Mesenchymal stem cell (in vitro differentiated cells and primary cell): ENCODE data around the gene OTOA.

Experiments
- DNase-seq: peaks from one replicate; pipeline ENCODE4 v3.0.0-alpha.2; 2013
- H2AFZ ChIP-seq: one replicate; pipeline ENCODE4 v1.6.1; 2013; ENCODE audit warnings: low read depth, mild to moderate bottlenecking, control low read depth, inconsistent platforms, low read length, moderate library complexity
- H2AK5ac ChIP-seq: 2 replicates; pipeline ENCODE4 v1.6.1; 2013; ENCODE audit warnings: low read length, moderate library complexity, mild to moderate bottlenecking, inconsistent platforms; ENCODE audit not compliant: severe bottlenecking
- H2BK120ac ChIP-seq: one replicate; pipeline ENCODE4 v1.6.1; 2013; ENCODE audit warnings: low read depth, mild to moderate bottlenecking, inconsistent platforms, low read length, moderate library complexity
- H2BK12ac ChIP-seq, 2 experiments: one replicate each; pipeline ENCODE4 v1.6.1; 2013; ENCODE audit warnings: inconsistent platforms in 2 of 2, low read length in 2 of 2, mild to moderate bottlenecking in 2 of 2, moderate library complexity in 2 of 2, control low read depth in 1 of 2
- H2BK15ac ChIP-seq: one replicate; pipeline ENCODE4 v1.6.1; 2013; ENCODE audit warnings: mild to moderate bottlenecking, low read depth, inconsistent platforms; ENCODE audit not compliant: poor library complexity, severe bottlenecking
- H2BK5ac ChIP-seq: 2 replicates; pipeline ENCODE4 v1.6.1; 2013; ENCODE audit warnings: low read depth, mild to moderate bottlenecking, low read length, control low read depth, inconsistent platforms; ENCODE audit not compliant: poor library complexity, severe bottlenecking
- H3K14ac ChIP-seq, 2 experiments: one replicate each; pipeline ENCODE4 v1.6.1; 2013; ENCODE audit warnings: inconsistent platforms in 2 of 2, low read length in 2 of 2, control low read depth in 1 of 2, mild to moderate bottlenecking in 1 of 2, moderate library complexity in 1 of 2
- H3K18ac ChIP-seq, 2 experiments: one replicate each; pipeline ENCODE4 v1.6.1; 2013; ENCODE audit warnings: inconsistent platforms in 2 of 2, low read length in 2 of 2, control low read depth in 1 of 2, low read depth in 1 of 2, mild to moderate bottlenecking in 1 of 2
- H3K23ac ChIP-seq, 2 experiments: one replicate each; pipeline ENCODE4 v1.6.1; 2013; ENCODE audit warnings: inconsistent platforms in 2 of 2, low read length in 2 of 2, mild to moderate bottlenecking in 2 of 2, moderate library complexity in 2 of 2, control low read depth in 1 of 2
- H3K27ac ChIP-seq: 2 replicates; pipeline ENCODE4 v1.5.1; 2013; ENCODE audit warnings: mild to moderate bottlenecking, moderate library complexity, low read length, control low read depth, inconsistent platforms; ENCODE audit not compliant: poor library complexity, severe bottlenecking
- H3K27me3 ChIP-seq, 2 experiments: 2 replicates each; pipeline versions ENCODE4 v1.6.1 to v1.7.0; 2013; ENCODE audit warnings: low read length in 2 of 2, mild to moderate bottlenecking in 2 of 2, moderate library complexity in 2 of 2, control low read depth in 1 of 2, inconsistent platforms in 1 of 2; ENCODE audit not compliant: control insufficient read depth in 1 of 2, insufficient read depth in 1 of 2
- H3K36me3 ChIP-seq, 2 experiments: 2 replicates each; pipeline versions ENCODE4 v1.6.1 to v1.7.0; 2013; ENCODE audit warnings: low read length in 2 of 2, control low read depth in 1 of 2, inconsistent platforms in 1 of 2, low read depth in 1 of 2, mild to moderate bottlenecking in 1 of 2; ENCODE audit not compliant: insufficient read depth in 2 of 2, control insufficient read depth in 1 of 2
- H3K4ac ChIP-seq, 2 experiments: one replicate each; pipeline ENCODE4 v1.6.1; 2013; ENCODE audit warnings: inconsistent platforms in 2 of 2, low read length in 2 of 2, mild to moderate bottlenecking in 2 of 2, moderate library complexity in 2 of 2, control low read depth in 1 of 2, low read depth in 1 of 2
- H3K4me1 ChIP-seq: 2 replicates; pipeline ENCODE4 v1.6.1; 2013; ENCODE audit warnings: low read depth, low read length, control low read depth; ENCODE audit not compliant: control insufficient read depth, insufficient read depth
- H3K4me2 ChIP-seq: 2 replicates; pipeline ENCODE4 v1.6.1; 2013; ENCODE audit warnings: low read length, mild to moderate bottlenecking, inconsistent platforms; ENCODE audit not compliant: poor library complexity, severe bottlenecking
- H3K4me3 ChIP-seq, 2 experiments: 2 replicates each; pipeline versions ENCODE4 v1.5.1 to v1.7.0; 2013; ENCODE audit warnings: low read length in 2 of 2, mild to moderate bottlenecking in 2 of 2, control low read depth in 1 of 2, low read depth in 1 of 2; ENCODE audit not compliant: insufficient read depth in 1 of 2
- H3K79me1 ChIP-seq: replicated peaks from 2 replicates; pipeline ENCODE4 v1.6.1; 2013; ENCODE audit warnings: mild to moderate bottlenecking, control low read depth, low read length, inconsistent platforms; ENCODE audit not compliant: poor library complexity, severe bottlenecking
- H3K9ac ChIP-seq: 2 replicates; pipeline ENCODE4 v1.7.0; 2013; ENCODE audit warnings: mild to moderate bottlenecking, low read length, moderate library complexity
- H3K9me3 ChIP-seq: 2 replicates; pipeline ENCODE4 v1.7.0; 2013; ENCODE audit warnings: mild to moderate bottlenecking, low read length; ENCODE audit not compliant: control insufficient read depth
- H4K8ac ChIP-seq: one replicate; pipeline ENCODE4 v1.6.1; 2013; ENCODE audit warnings: inconsistent platforms, mild to moderate bottlenecking, low read length, moderate library complexity
- H4K91ac ChIP-seq: one replicate; pipeline ENCODE4 v1.6.1; 2013; ENCODE audit warnings: mild to moderate bottlenecking, low read length, inconsistent platforms
- WGBS: methylation state at CpG from one replicate; pipeline ENCODE4 v1.1.7; 2013; ENCODE audit warnings: mixed read lengths; 5-methylcytosine and 5-hydroxymethylcytosine counted together

Gene OTOA

DNA sequence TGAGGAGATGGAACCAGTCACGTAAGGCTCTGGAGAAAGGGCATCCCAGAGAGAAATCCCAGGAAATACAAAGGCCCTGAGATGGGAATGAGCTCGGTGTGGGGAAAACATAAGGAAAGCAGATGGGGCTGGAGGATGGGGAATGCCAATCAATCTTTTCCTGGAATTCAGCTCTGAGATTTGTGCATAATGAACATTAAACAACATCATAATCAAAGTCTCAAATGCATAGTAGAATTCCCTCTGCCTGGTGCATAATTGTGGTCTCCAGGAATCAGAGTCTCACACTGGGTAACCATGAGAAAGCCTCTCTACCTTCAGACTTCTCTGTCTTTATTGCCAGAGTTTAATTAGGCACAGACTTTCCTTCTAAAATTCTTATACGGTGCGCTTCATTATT, 30.8 kb downstream of the OTOA start:
- 97% methylated on average over 3 of the region's 4 CpGs for WGBS
- H3K9me3 ChIP-seq: no peaks in the 10 kb centered on the region
- H3K18ac ChIP-seq: no peak overlapping the region
- H2AK5ac ChIP-seq: no peak overlapping the region
- H3K27me3 ChIP-seq: peaks cover 0 to 2% of the 10 kb centered on the region in 2 experiments
- H2BK12ac ChIP-seq: no peak overlapping the region
- no peak overlapping the region for H3K27ac ChIP-seq
- no peak overlapping the region for H4K8ac ChIP-seq
- H4K91ac ChIP-seq: no peak overlapping the region
- H2BK120ac ChIP-seq: no peak overlapping the region
- H2BK15ac ChIP-seq: no peak overlapping the region
- no peak overlapping the region for H3K4me2 ChIP-seq
- H3K4me3 ChIP-seq: no peak overlapping the region
- H3K79me1 ChIP-seq: no peaks in the 10 kb centered on the region
- no peak for DNase-seq
- H2BK5ac ChIP-seq: no peak overlapping the region
- H3K23ac ChIP-seq: no peak overlapping the region
- no peak overlapping the region for H3K14ac ChIP-seq
- H3K4me1 ChIP-seq: no peaks in the 10 kb centered on the region
- H3K36me3 ChIP-seq: no peaks in the 10 kb centered on the region
- H3K9ac ChIP-seq: no peak overlapping the region
- no peak overlapping the region for H3K4ac ChIP-seq
- H2AFZ ChIP-seq: no peak overlapping the region

DNA sequence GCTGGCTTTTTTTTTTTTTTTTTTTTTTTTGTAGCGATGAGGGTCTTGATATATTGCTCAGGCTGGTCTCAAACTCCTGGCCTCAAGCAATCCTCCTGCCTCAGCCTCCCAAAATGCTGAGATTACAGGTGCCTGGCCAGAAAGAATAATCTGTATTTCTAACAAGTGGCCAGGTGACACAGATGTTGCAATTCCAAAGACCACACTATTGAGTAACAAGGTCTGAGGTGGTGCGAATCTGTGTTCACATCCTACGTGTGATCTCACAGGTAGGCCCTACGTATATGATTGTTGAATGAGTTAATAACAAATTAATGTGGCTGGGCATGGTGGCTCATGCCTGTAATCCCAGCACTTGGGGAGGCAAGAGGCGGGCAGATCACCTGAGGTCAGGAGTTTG, 33.3 kb downstream of the OTOA start:
- no peak for DNase-seq
- Histone ChIP-seq H4K91ac (no peak overlapping the region), H3K4me2 (no peak overlapping the region)

DNA sequence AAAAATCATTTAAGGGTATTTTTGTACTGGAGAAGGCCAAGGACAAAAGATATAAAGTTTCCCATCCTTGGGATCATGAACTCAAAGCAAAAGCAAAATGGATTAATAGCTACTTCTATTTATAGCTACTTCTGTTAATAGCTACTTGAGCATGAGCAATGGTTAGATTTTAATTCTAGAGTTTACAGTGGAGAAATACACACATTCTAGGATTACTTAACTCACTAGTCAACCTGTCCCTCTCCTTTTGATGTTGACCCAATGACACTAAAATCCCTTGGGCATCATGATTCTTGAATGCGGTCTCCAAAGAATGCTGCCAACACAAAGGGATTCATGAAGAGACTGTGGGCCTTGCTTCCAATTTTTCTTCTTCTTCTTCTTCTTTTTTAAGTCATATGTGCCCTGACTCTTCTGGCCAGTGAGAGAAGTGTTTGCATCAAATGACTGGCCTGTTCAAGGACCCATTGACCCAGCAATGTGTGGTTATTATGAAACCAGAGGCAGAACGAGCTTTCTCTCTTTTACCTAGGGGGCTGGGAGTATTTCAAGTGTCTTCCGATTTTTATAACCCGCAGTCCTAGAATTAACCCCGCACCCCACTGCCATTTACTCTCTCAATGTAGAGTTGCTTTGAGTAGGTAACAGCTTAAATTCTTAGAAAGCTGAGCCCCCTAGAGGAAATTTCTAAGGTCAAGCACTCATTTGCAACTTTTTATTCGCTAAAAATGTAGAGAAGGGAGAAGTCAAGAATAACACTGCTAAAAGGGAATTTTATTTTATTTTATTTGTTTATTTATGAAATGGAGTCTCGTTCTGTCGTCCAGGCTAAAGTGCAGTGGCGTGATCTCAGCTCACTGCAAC, 34.6 kb downstream of the OTOA start:
- 88% methylated on average over 5 of the region's 9 CpGs for WGBS
- H3K4ac ChIP-seq: no peak overlapping the region

More for the DNA sequence above, 33.3 kb downstream of the OTOA start:
- Histone ChIP-seq H3K14ac (no peak overlapping the region), H3K9me3 (no peaks in the 10 kb centered on the region), H3K18ac (no peak overlapping the region), H2AFZ (no peak overlapping the region), H3K27ac (no peak overlapping the region), H4K8ac (no peak overlapping the region), H2BK5ac (no peak overlapping the region), H3K4me3 (no peak overlapping the region), H2AK5ac (no peak overlapping the region), H3K36me3 (no peaks in the 10 kb centered on the region), H3K23ac (no peak overlapping the region), H3K79me1 (no peaks in the 10 kb centered on the region), H3K4me1 (no peaks in the 10 kb centered on the region), H3K4ac (no peak overlapping the region), H2BK15ac (no peak overlapping the region), H2BK12ac (no peak overlapping the region), H3K9ac (no peak overlapping the region), H3K27me3 (peaks cover 0 to 2% of the 10 kb centered on the region in 2 experiments), H2BK120ac (no peak overlapping the region)
- 85% methylated on average over 4 of the region's 5 CpGs for WGBS

GRCh38 chr16:21701271-21701670, 37.5 kb downstream of the OTOA start:
- no peak overlapping the region for H3K4ac ChIP-seq
- no peaks in the 10 kb centered on the region for H3K9me3 ChIP-seq
- H3K4me2 ChIP-seq: no peak overlapping the region
- no peak for DNase-seq
- H2BK120ac ChIP-seq: no peak overlapping the region
- no peak overlapping the region for H2BK5ac ChIP-seq
- no peak overlapping the region for H4K91ac ChIP-seq
- peaks cover 5 to 9% of the 10 kb centered on the region in 2 experiments for H3K27me3 ChIP-seq
- H3K79me1 ChIP-seq: no peaks in the 10 kb centered on the region
- H3K36me3 ChIP-seq: no peaks in the 10 kb centered on the region
- H2AFZ ChIP-seq: no peak overlapping the region
- H2BK15ac ChIP-seq: no peak overlapping the region
- H3K14ac ChIP-seq: no peak overlapping the region
- H3K23ac ChIP-seq: no peak overlapping the region
- no peaks in the 10 kb centered on the region for H3K4me1 ChIP-seq
- no peak overlapping the region for H3K27ac ChIP-seq
- H3K18ac ChIP-seq: no peak overlapping the region
- H2BK12ac ChIP-seq: no peak overlapping the region
- no peak overlapping the region for H4K8ac ChIP-seq
- H3K4me3 ChIP-seq: no peak overlapping the region
- H3K9ac ChIP-seq: no peak overlapping the region
- WGBS: 29% methylated on average over 2 of the region's 2 CpGs
- no peak overlapping the region for H2AK5ac ChIP-seq

More for the DNA sequence above, 34.6 kb downstream of the OTOA start:
- Histone ChIP-seq H3K14ac (no peak overlapping the region), H3K23ac (no peak overlapping the region), H3K27ac (no peak overlapping the region), H3K4me3 (no peak overlapping the region), H2BK120ac (no peak overlapping the region), H2BK5ac (no peak overlapping the region), H3K9ac (no peak overlapping the region), H3K79me1 (no peaks in the 10 kb centered on the region), H3K36me3 (no peaks in the 10 kb centered on the region), H3K9me3 (no peaks in the 10 kb centered on the region), H4K8ac (no peak overlapping the region), H2AFZ (no peak overlapping the region), H3K18ac (no peak overlapping the region), H3K4me2 (no peak overlapping the region), H2BK12ac (no peak overlapping the region), H2AK5ac (no peak overlapping the region), H2BK15ac (no peak overlapping the region), H3K4me1 (no peaks in the 10 kb centered on the region), H3K27me3 (peaks cover 0 to 2% of the 10 kb centered on the region in 2 experiments), H4K91ac (no peak overlapping the region)
- no peak for DNase-seq
